GM12875 (cell line): Measurements from ENCODE around the gene SERPINH1.

ENCODE experiments used
- H3K4me3 ChIP-seq: one replicate; pipeline ENCODE4 v1.5.1; 2011; ENCODE audit warnings: low read depth, low read length, control low read depth
- TF ChIP-seq, protein P1 (sequence below): IDR thresholded peaks from 2 replicates; pipeline ENCODE4 v1.5.1; 2011; ENCODE audit warnings: low read depth, mild to moderate bottlenecking, control low read depth, inconsistent platforms, low read length, moderate library complexity, borderline replicate concordance; ENCODE audit not compliant: insufficient read depth

SERPINH1 gene

GRCh38 chr11:75606099-75606498 is 44.0 kb downstream of the SERPINH1 start:
- TF ChIP-seq, protein P1, sequence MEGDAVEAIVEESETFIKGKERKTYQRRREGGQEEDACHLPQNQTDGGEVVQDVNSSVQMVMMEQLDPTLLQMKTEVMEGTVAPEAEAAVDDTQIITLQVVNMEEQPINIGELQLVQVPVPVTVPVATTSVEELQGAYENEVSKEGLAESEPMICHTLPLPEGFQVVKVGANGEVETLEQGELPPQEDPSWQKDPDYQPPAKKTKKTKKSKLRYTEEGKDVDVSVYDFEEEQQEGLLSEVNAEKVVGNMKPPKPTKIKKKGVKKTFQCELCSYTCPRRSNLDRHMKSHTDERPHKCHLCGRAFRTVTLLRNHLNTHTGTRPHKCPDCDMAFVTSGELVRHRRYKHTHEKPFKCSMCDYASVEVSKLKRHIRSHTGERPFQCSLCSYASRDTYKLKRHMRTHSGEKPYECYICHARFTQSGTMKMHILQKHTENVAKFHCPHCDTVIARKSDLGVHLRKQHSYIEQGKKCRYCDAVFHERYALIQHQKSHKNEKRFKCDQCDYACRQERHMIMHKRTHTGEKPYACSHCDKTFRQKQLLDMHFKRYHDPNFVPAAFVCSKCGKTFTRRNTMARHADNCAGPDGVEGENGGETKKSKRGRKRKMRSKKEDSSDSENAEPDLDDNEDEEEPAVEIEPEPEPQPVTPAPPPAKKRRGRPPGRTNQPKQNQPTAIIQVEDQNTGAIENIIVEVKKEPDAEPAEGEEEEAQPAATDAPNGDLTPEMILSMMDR: no peak
- no peak overlapping the region for H3K4me3 ChIP-seq

DNA sequence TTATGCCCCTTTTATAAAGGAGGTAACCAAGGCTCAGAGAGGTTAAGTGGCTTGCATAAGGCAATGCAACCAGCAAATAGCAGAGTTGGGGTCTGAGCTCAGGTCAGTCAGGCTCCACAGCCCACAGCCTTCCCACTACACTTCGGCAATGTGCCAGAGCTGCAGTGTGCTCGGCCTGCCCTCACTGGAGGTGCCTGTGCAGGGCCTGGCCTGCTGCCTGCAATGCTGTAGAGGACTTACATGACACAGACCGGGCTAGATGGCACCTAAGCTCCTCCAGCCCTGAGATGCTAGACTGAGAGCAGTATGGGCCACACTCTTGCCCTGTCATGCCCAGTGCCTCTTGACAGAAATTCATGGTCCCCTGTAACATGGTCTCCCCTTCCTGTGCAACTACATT is 49.8 kb downstream of the SERPINH1 start:
- TF ChIP-seq, protein P1: no peak
- no peak overlapping the region for H3K4me3 ChIP-seq

DNA sequence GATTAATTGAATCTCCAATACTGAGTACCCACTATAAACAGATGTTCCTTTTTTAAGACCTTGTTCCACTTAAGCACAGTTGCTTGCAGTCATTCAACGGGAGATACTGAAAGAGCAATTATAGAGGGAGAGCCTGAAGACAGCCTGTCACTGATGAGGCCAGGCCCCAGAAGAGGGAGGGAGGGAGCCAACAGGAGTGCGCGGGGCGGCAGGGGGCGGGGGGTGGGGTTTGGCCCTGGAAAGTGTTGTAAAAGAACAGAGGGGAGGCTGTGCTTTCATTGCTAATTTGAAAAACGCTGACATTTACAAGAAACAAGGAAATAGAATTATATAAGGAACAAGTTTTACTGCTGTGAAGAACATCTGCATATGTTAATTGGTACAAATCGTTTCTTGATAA is 53.7 kb downstream of the SERPINH1 start:
- no peak overlapping the region for H3K4me3 ChIP-seq
- TF ChIP-seq, protein P1: no peak

GRCh38 chr11:75616281-75616680 is 54.2 kb downstream of the SERPINH1 start:
- no peak overlapping the region for H3K4me3 ChIP-seq
- TF ChIP-seq, protein P1: no peak
